NCI-H1092 treated with DMSO at 0.1 percent for 48 hours (cell line): ENCODE measurements around the gene ENO3.

ENCODE experiments used
- DNase-seq: peaks from one replicate; lab custom pipeline; 2025; lab: John Stamatoyannopoulos, UW

The ENO3 gene

GRCh38 chr17:4973256-4974114, 22.6 kb downstream of the ENO3 start:
- DNase-seq: no peak

GRCh38 chr17:4974115-4974670, 23.3 kb downstream of the ENO3 start:
- DNase-seq: no peak

GRCh38 chr17:4978726-4979125, 27.8 kb downstream of the ENO3 start:
- no peak for DNase-seq

GRCh38 chr17:4980644-4981216, 29.8 kb downstream of the ENO3 start:
- DNase-seq: peak; percentile 1

- no peak for DNase-seq
Observed at GRCh38 chr17:4982305-4982704, 31.4 kb downstream of the ENO3 start.

- DNase-seq: no peak
Observed at GRCh38 chr17:4986403-4986802, 35.5 kb downstream of the ENO3 start.

- DNase-seq: peak; percentile 42
Observed at GRCh38 chr17:4986951-4987766, 36.2 kb downstream of the ENO3 start, which contains the start of gene CAMTA2. Gene CAMTA2, minus strand, starts transcription at chr17:4987675. Its CDS starts 1,453 bp downstream, at chr17:4986222.

- no peak for DNase-seq
Observed at GRCh38 chr17:4987767-4988567, 37.0 kb downstream of the ENO3 start.

- DNase-seq: no peak
Observed at GRCh38 chr17:4994081-4994595, 43.2 kb downstream of the ENO3 start.

- DNase-seq: peak; percentile 84
Observed at GRCh38 chr17:4997302-4998026, 46.5 kb downstream of the ENO3 start, which contains the start of the genes INCA1 and KIF1C. Gene INCA1, minus strand, starts transcription at chr17:4997522. Its CDS starts 3,085 bp downstream, at chr17:4994437. Gene KIF1C, plus strand, starts transcription at chr17:4997950. Its CDS starts 2,297 bp downstream, at chr17:5000247.

GRCh38 chr17:4998027-4998731, 47.3 kb downstream of the ENO3 start:
- DNase-seq: no peak

GRCh38 chr17:4998732-4999429, 48.0 kb downstream of the ENO3 start:
- no peak for DNase-seq

- no peak for DNase-seq
Observed at GRCh38 chr17:4999430-5000093, 48.6 kb downstream of the ENO3 start.

- no peak for DNase-seq
Observed at GRCh38 chr17:5000237-5000639, 49.3 kb downstream of the ENO3 start.

GRCh38 chr17:5002121-5002788, 51.3 kb downstream of the ENO3 start:
- DNase-seq: no peak

GRCh38 chr17:5003214-5003867, 52.4 kb downstream of the ENO3 start:
- no peak for DNase-seq
